HEK293T (cell line): ENCODE results near the gene ASB10.

Experiments
- BHLHE40 ChIP-seq: fragments of 450-650 bp; IDR thresholded peaks from 2 replicates; pipeline ENCODE4 v1.6.1; 2016; ENCODE audit warnings: mild to moderate bottlenecking, moderate library complexity, borderline replicate concordance
- CTBP1 ChIP-seq: fragments of 450-650 bp; IDR thresholded peaks from 2 replicates; pipeline ENCODE4 v1.6.1; 2016; ENCODE audit warnings: borderline replicate concordance
- ELF4 ChIP-seq: fragments of 450-650 bp; IDR thresholded peaks from 2 replicates; pipeline ENCODE4 v1.6.1; 2017; ENCODE audit warnings: antibody characterized with exemption
- FOXA1 ChIP-seq: fragments of 450-650 bp; IDR thresholded peaks from 2 replicates; pipeline ENCODE4 v1.6.1; 2016; ENCODE audit warnings: mild to moderate bottlenecking
- FOXK2 ChIP-seq: fragments of 450-650 bp; IDR thresholded peaks from 2 replicates; pipeline ENCODE4 v1.6.1; 2016; ENCODE audit warnings: mild to moderate bottlenecking
- FOXM1 ChIP-seq: fragments of 450-650 bp; IDR thresholded peaks from 2 replicates; pipeline ENCODE4 v1.6.1; 2017; ENCODE audit warnings: mild to moderate bottlenecking, borderline replicate concordance
- LEF1 ChIP-seq: fragments of 450-650 bp; IDR thresholded peaks from 2 replicates; pipeline ENCODE4 v1.6.1; 2017; ENCODE audit warnings: mild to moderate bottlenecking, borderline replicate concordance
- SP1 ChIP-seq: fragments of 450-650 bp; IDR thresholded peaks from 2 replicates; pipeline ENCODE4 v1.6.1; 2017
- SUZ12 ChIP-seq: fragments of 450-650 bp; IDR thresholded peaks from 2 replicates; pipeline ENCODE4 v1.6.1; 2016; ENCODE audit warnings: mild to moderate bottlenecking
- TARDBP ChIP-seq: fragments of 450-650 bp; IDR thresholded peaks from 2 replicates; pipeline ENCODE4 v1.6.1; 2016
- ZNF384 ChIP-seq: fragments of 450-650 bp; IDR thresholded peaks from 2 replicates; pipeline ENCODE4 v1.6.1; 2016

GRCh38 chr7:151233804-151234203 is 46.8 kb upstream of the ASB10 start:
- TF ChIP-seq CTBP1 (no peak), TARDBP (no peak), SUZ12 (no peak), FOXA1 (no peak), SP1 (no peak), ELF4 (no peak), LEF1 (no peak), FOXM1 (no peak), BHLHE40 (no peak), FOXK2 (no peak), ZNF384 (no peak)
